Measurements from ENCODE around the gene ALOX15.

DNA sequence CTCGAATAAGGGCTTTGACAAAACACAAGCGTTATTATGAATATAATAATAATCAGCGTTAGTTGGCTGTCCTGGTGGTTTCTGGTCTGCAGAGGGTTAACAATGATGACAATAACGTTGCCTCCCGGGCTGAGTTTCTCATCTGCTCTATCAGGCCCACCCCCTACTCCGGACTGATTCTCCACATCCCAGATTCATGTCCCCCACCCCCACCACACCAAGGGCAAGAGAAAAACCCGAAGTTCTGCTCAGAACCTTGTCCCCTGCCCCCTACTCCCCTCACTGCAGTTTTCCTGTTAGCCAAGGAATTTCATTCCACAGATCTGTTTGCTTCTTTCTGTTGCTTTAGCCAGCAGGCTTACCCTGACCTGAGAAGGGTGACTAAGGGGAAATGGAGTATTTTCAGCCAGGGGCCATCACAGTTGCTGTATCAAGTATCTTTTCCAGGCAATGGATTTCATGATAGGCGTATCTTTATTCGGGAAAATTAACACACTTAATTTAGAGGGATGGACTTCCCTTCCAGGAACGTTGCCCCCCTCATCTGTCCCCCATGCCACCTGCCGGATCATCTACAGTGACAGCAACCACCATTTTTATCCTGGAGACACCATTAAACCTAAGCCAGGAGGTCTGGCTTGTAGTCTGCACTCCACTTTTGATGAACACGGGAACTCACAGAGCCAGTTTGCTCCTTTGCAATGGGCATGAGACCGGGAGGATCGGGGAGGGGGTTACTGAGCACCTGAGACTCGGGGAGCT is 23.7 kb downstream of the ALOX15 start:
- TF ChIP-seq CTCF (IDR thresholded peaks at IDR 0.05; ENCODE audit: borderline replicate concordance, extremely low read depth, low read length, poor library complexity, severe bottlenecking) (no peak), EZH2 (IDR thresholded peaks at IDR 0.05; ENCODE audit: borderline replicate concordance, low read depth, low read length, severe bottlenecking) (no peak)
